Activated CD4-positive, alpha-beta memory T cell treated with anti-CD3 and anti-CD28 coated beads, Interleukin-2, amount 10 ng/mL, durations not matched to agents 7 days and 5 days (primary cell): Measurements from ENCODE around the gene CSTF1. TPM values are rescaled to one million over a fixed set of nuclear protein-coding genes. Genes with fewer than 3 reads are reported as not detected.

Source experiments
- CTCF ChIA-PET: fragments of 350-600 bp; sonication (Branson Sonifier 250); formaldehyde crosslinking; loops from one replicate; lab custom pipeline; 2021; ENCODE audit warnings: antibody characterized with exemption, inconsistent platforms; lab: Charles Lee
- POLR2A ChIA-PET: fragments of 350-600 bp; sonication (Branson Sonifier 250); formaldehyde crosslinking; loops from one replicate; lab custom pipeline; 2021; ENCODE audit warnings: antibody characterized with exemption; lab: Charles Lee
- DNase-seq: peaks from one replicate; pipeline ENCODE4 v3.0.0-alpha.2; 2020
- H3K27ac Mint-ChIP-seq: one replicate; pipeline ENCODE4 v1.8.0; 2021; ENCODE audit warnings: mild to moderate bottlenecking, mixed read lengths
- H3K27me3 Mint-ChIP-seq: one replicate; pipeline ENCODE4 v1.8.0; 2021; ENCODE audit warnings: mixed read lengths
- H3K36me3 Mint-ChIP-seq: one replicate; pipeline ENCODE4 v1.8.0; 2021; ENCODE audit warnings: low read depth, mixed read lengths
- H3K4me1 Mint-ChIP-seq: one replicate; pipeline ENCODE4 v1.8.0; 2021; ENCODE audit warnings: mixed read lengths
- H3K4me3 Mint-ChIP-seq: one replicate; pipeline ENCODE4 v1.8.0; 2021; ENCODE audit warnings: mild to moderate bottlenecking, mixed read lengths
- H3K9me3 Mint-ChIP-seq: one replicate; pipeline ENCODE4 v1.8.0; 2021; ENCODE audit warnings: mixed read lengths
- total RNA-seq, 2 experiments: library from RNA; stranded (reverse); gene quantifications; one replicate each; pipeline ENCODE4 v1.2.3, GENCODE V29; 2021

Gene CSTF1
- total RNA-seq, 2 experiments from 2014 or later, result 61.5 to 64.9 TPM

DNA sequence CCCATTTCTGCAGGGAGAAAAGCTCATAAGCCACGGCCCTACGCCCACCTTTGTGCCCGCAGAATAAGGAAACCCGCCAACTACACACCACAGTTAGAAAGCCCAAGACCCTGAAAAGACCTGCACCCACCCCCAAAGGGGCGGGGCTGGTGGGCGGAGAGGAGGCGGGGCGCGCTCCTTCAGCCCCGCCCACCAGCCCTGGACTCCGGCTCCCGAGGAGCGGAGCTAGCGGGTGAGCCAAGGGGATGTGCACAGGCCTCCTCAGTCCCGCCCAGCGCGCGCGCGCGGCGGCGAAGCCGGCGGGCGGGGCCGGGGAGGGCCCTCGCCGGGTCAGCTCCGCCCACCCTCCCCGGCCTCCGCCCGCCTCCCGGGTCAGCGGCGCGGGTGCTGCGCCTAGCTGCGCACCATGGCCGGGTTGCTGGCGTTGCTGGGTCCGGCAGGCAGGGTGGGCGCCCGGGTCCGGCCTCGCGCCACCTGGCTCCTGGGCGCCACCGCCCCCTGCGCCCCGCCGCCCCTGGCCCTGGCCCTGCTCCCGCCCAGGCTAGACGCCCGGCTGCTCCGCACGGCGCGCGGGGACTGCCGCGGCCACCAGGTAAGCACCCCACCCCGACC lies 33.7 kb upstream of the CSTF1 start, which contains the start of gene FAM210B:
Gene FAM210B, plus strand, starts transcription at position 375 of the 612 bp plus-strand sequence. Its CDS starts 32 bp downstream, at position 407.
- peak within 1 kb of the TSS; percentile 77 for H3K4me3 Mint-ChIP-seq
- ChIA-PET CTCF (interaction anchor here (0.6 to 1.9 kb wide), 6 partner anchors 14 to 190 kb away, joined by 3 to 5 read pairs (median 4); partner anchors contain the start of gene MC3R), POLR2A (interaction anchor here (0.9 to 3.4 kb wide), 5 partner anchors 10 to 38 kb away, joined by 3 to 19 read pairs (median 4); partner anchors contain the start of genes AURKA and CSTF1)
- no peaks in the 10 kb centered on the region for H3K9me3 Mint-ChIP-seq
- H3K27ac Mint-ChIP-seq, result no peak within 1 kb of the TSS
- peaks cover 5% of the 10 kb centered on the region for H3K27me3 Mint-ChIP-seq
- no peaks in the 10 kb centered on the region for H3K36me3 Mint-ChIP-seq
- peaks cover 13% of the 10 kb centered on the region for H3K4me1 Mint-ChIP-seq
- DNase-seq, result peak; percentile 85

DNA sequence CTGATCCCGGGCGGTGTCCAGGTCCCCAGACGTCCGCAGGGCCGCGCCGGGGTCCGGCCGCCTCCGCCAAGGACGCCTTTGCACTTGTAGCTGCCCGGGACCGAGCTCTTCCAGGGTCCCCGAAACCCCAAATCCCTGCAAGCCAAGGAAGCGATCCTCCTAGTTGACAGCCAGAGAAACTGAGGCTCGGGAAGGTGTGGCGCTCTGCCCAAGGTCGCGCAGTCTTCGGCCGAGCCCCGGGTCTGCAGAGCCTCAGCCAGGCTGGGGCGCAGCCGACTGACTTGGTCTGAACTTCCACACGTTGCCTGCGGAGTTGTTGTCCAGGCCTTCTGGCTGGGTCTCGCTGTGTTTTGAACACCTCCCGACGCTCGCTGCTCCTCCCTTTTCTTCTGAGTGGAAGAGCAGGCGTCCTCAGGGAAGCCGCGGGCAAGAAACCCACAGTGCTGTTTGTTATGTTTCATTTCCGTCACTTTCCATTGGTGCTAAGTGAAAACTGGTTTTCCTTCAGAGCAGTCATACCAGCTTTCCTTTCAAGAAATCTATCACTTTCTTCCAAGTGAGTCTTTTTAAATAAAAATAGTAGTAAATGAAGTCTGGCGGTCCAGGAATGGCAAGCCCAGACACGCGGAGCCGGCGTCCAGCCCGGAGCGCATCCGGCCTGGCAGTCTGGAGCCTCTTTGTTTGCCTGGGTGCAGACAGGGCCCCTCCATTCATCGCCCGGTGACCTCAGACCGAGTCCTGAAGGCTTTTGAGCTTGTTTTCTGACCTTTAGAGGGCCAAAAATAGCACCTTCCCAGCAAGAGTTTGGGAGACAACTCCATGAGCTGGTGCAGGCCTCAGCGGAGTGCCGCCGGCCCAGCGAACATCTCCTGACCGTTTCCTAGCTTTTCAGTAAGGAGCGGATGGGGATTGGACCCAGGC lies 33.0 kb upstream of the CSTF1 start:
- H3K36me3 Mint-ChIP-seq, result no peaks in the 10 kb centered on the region
- H3K4me1 Mint-ChIP-seq, result peaks cover 13% of the 10 kb centered on the region
- H3K27me3 Mint-ChIP-seq, result peaks cover 5% of the 10 kb centered on the region
- peak overlapping the region; percentile 77 for H3K4me3 Mint-ChIP-seq
- DNase-seq, result no peak
- POLR2A ChIA-PET, result interaction anchor here (0.9 to 3.4 kb wide), 7 partner anchors 9 to 110 kb away, joined by 3 to 19 read pairs (median 4); partner anchors contain the start of genes AURKA and CSTF1
- H3K27ac Mint-ChIP-seq, result no peak overlapping the region
- no peaks in the 10 kb centered on the region for H3K9me3 Mint-ChIP-seq
- CTCF ChIA-PET, result interaction anchor here (0.6 to 1.9 kb wide), 6 partner anchors 13 to 189 kb away, joined by 3 to 5 read pairs (median 4); partner anchors contain the start of gene MC3R

DNA sequence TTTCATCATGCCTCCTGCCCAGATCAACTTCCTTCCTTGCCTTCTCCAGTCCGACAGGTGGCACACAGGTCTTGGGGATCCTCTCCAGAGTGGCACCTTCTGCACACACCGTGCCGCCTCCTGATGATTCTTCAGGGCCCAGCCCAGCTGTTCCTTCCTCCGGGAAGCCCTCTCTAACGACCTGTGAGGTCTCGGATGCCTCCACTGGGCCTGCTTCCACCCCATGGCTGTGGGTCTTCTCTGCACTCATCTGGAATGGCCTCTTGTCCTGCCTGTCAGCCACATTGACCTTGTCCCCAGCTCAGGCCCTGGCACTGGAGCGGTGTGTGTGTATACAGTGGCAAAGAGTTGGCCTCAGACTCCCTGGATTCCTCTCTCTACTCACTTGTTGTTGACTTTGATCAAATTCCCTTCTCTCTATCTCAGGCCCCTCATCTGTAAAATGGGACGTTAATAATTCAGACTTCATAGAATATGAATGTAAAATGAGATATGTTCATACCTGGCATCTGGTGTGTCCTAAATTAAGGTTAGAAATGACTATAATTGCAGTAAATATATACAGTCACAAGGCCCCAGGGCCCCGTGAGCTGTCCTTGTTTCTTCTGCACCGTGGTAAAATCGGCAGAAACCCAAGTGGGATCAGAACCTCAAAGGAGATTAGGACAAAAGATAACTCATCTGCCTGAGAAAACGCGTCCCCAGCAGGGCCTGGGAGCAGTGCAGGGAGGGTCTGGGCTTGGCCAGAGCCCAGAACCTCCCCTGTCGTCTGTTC lies 32.1 kb upstream of the CSTF1 start:
- H3K4me3 Mint-ChIP-seq, result peak overlapping the region; percentile 56
- POLR2A ChIA-PET, result interaction anchor here (1.3 to 3.4 kb wide), 3 partner anchors 13 to 109 kb away, joined by 4 to 19 read pairs (median 5); partner anchors contain the start of genes AURKA and CSTF1
- no peaks in the 10 kb centered on the region for H3K9me3 Mint-ChIP-seq
- no peaks in the 10 kb centered on the region for H3K36me3 Mint-ChIP-seq
- CTCF ChIA-PET, result interaction anchor here (1.9 kb wide), 1 partner anchor 112 kb away, joined by 4 read pairs; the partner anchor contains the start of gene MC3R
- no peak for DNase-seq
- H3K4me1 Mint-ChIP-seq, result peaks cover 13% of the 10 kb centered on the region
- peaks cover 5% of the 10 kb centered on the region for H3K27me3 Mint-ChIP-seq
- H3K27ac Mint-ChIP-seq, result no peak overlapping the region

DNA sequence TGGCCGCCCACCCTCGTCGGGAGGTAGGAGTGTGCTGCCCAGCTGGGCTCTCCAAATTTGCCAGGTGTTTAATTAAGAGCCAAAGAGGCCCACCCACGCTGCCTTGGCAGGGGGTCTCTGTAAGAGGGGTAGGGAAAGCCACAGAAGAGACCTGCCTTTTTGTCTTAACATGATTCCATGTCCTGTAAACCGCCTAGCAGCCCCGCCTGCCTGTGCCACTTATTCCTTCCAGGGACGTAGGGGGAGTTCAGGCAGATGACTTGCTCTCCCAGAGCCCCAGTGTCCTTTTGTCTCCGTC lies 31.6 kb upstream of the CSTF1 start:
- Mint-ChIP-seq H3K27me3 (peaks cover 5% of the 10 kb centered on the region), H3K4me3 (peak overlapping the region; percentile 5), H3K27ac (no peak overlapping the region), H3K36me3 (no peaks in the 10 kb centered on the region), H3K9me3 (no peaks in the 10 kb centered on the region), H3K4me1 (peaks cover 13% of the 10 kb centered on the region)
- CTCF ChIA-PET, result no interaction called here
- no peak for DNase-seq
- POLR2A ChIA-PET, result interaction anchor here (1.6 kb wide), 1 partner anchor 12 kb away, joined by 5 read pairs; no protein-coding TSS in a partner anchor

DNA sequence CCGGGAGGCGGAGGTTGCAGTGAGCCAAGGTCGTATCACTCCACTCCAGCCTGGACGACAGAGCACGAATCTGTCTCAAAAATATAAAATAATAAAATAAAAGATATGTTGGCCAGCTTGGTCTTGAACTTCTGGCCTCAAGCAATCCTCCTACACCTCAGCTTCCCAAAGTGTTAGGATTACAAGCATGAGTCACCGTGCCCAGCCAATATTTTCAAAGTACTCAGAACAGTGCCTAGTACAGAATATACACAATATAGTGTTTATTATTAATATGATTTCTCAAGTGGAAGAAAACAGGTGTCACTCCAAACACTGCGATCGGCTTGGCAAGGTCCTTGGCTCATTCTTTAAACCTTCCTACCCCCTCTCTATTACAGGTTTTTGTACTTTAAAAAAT lies 30.5 kb upstream of the CSTF1 start:
- ChIA-PET CTCF (no interaction called here), POLR2A (no interaction called here)
- no peaks in the 10 kb centered on the region for H3K9me3 Mint-ChIP-seq
- no peak overlapping the region for H3K4me3 Mint-ChIP-seq
- peaks cover 5% of the 10 kb centered on the region for H3K27me3 Mint-ChIP-seq
- H3K4me1 Mint-ChIP-seq, result peaks cover 13% of the 10 kb centered on the region
- no peaks in the 10 kb centered on the region for H3K36me3 Mint-ChIP-seq
- DNase-seq, result no peak
- H3K27ac Mint-ChIP-seq, result no peak overlapping the region

DNA sequence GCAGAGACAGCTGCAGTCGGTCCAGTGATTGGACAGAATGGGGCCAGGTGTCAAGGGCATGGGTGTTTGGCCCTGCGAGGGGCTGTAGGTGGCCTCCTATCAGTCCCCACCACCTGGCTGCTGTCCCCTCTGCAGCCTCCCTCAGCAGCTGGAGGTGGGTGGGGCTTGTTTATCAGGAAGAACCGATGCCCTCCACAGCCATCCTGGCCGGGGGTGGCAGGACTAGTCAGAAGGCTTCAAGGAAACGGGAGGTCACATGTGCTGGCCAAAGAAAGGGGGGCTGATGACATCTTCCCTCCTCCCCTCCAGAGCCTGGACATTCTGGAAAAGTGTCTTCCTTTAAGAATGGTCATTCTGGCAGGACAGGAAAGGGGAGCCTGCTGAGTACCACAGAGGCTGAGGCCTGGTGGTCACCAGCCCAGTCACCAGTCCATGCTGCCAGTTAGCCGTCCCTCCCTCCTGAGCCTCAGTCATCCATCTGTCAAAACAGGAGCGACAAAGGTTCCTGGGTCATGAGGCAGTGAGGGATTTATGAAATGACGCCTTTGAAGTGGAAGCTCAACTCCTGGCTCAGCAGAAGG lies 29.5 kb upstream of the CSTF1 start:
- Mint-ChIP-seq H3K36me3 (no peaks in the 10 kb centered on the region), H3K4me3 (no peak overlapping the region)
- CTCF ChIA-PET, result no interaction called here

DNA sequence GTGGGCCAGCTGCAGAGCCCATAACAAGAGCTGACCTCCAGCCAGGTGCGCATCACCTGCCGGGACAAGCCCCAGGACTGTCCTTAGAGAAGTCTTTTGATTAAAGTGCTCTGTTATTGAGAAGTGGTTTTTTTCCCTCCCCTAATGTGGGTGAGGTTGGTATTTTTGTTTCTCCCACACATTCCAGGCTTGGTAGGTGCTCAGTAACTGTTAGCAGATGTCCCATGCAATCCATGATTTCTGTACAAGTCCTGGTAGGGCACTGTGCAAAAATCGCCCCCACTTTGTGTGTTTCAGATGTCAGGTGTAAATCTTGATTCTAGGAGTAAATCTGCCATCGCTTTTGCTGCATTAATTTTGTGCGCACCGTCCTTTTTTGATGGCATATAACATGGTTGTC lies 29.0 kb upstream of the CSTF1 start:
- CTCF ChIA-PET, result no interaction called here
- POLR2A ChIA-PET, result no interaction called here
- Mint-ChIP-seq H3K4me1 (peaks cover 9% of the 10 kb centered on the region), H3K27ac (no peak overlapping the region), H3K36me3 (peaks cover 5% of the 10 kb centered on the region), H3K4me3 (no peak overlapping the region), H3K27me3 (no peaks in the 10 kb centered on the region), H3K9me3 (no peaks in the 10 kb centered on the region)
- no peak for DNase-seq

More for the DNA sequence above, 29.5 kb upstream of the CSTF1 start:
- Mint-ChIP-seq H3K9me3 (no peaks in the 10 kb centered on the region), H3K27ac (no peak overlapping the region), H3K4me1 (peaks cover 13% of the 10 kb centered on the region), H3K27me3 (peaks cover 3% of the 10 kb centered on the region)
- POLR2A ChIA-PET, result no interaction called here
- no peak for DNase-seq

DNA sequence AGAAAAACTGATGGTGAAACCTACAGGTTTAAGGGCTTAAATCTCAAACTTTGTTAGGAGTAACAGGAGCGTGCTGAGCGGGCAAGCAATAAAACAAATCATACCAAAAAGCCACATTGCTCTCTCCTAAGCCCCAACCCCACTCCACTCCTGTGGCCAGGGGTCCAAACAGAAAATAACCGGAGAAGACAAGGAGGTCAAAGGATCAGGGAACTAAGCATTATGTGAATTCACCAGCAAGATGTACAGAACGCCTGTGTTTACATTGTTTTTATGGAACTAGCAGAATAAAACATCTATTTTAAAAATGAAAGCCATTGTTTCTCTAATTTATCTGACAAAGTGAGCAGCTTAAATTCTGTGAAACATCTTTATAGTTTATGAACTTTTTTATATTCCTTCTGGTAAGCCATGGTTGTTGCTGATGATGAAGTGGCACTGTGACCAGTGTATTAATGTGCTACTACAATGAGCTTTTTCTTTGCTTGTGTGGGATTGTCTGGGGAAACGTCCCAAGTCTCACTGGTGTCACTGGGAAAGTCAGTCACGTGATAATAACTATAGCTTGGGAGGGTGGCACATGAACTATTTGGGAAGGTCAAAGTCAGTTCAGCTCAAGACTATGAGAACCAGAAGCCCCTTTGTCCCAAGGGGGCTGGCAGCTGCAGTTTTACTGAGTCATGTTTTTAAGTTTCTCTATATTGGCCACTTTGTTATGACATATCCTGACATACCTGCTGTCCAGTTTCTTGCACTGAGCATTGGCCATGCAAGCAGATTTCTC lies 23.9 kb upstream of the CSTF1 start:
- ChIA-PET CTCF (no interaction called here), POLR2A (interaction anchor here (1.1 to 1.6 kb wide), 3 partner anchors 9 to 24 kb away, joined by 3 to 5 read pairs (median 4); partner anchors contain the start of genes AURKA, CSTF1 and FAM210B)
- Mint-ChIP-seq H3K36me3 (peaks cover 49% of the 10 kb centered on the region), H3K9me3 (no peaks in the 10 kb centered on the region), H3K4me1 (peaks cover 10% of the 10 kb centered on the region), H3K4me3 (no peak overlapping the region), H3K27ac (no peak overlapping the region), H3K27me3 (no peaks in the 10 kb centered on the region)
- no peak for DNase-seq

DNA sequence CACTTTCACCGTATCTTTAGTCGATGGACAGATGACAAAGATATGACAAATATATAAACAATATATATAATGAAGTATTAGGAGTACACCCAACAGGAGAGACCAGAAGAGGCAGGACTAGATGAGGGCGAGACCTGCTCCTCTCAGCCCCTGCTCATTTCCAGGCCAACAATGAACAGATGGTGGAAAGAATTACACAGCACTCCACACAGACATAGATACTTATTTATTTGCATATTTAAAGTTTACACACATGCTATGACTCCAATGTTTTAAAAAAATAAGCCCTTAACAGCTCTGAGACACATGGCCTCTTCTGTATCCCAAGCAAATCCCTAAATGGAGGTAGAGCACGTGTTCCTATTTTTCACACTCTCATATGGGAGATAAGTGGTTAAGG lies 23.3 kb upstream of the CSTF1 start:
- CTCF ChIA-PET, result no interaction called here
- H3K9me3 Mint-ChIP-seq, result no peaks in the 10 kb centered on the region
- no peak overlapping the region for H3K27ac Mint-ChIP-seq
- no peak overlapping the region for H3K4me3 Mint-ChIP-seq
- POLR2A ChIA-PET, result interaction anchor here (1.3 to 1.6 kb wide), 2 partner anchors 10 to 23 kb away, joined by 4 to 5 read pairs; partner anchors contain the start of genes AURKA, CSTF1 and FAM210B
- peaks cover 54% of the 10 kb centered on the region for H3K36me3 Mint-ChIP-seq
- H3K27me3 Mint-ChIP-seq, result no peaks in the 10 kb centered on the region
- DNase-seq, result no peak
- peaks cover 16% of the 10 kb centered on the region for H3K4me1 Mint-ChIP-seq

DNA sequence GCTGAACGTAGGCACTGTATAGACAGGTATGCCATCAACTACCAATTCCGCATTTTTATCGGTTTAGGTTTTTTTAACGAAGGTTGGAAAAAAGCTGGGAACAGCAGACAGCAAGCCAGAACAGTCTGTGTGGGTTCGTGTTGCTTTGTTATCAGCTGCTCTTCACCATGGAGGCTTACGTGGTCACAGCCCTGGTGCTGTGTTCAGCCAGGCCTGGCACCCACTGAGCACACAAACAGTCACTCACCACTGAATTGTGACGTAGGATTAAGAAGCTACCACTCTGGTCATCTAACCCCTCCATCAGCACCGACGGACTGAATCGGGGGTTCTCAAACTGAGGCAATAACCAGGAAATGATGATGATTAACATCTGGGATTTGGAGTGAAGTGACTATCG lies 20.5 kb upstream of the CSTF1 start:
- Mint-ChIP-seq H3K9me3 (no peaks in the 10 kb centered on the region), H3K4me1 (peaks cover 32% of the 10 kb centered on the region), H3K27me3 (no peaks in the 10 kb centered on the region), H3K27ac (no peak overlapping the region), H3K4me3 (no peak overlapping the region), H3K36me3 (peaks cover 73% of the 10 kb centered on the region)
- ChIA-PET POLR2A (interaction anchor here (1.6 to 3.8 kb wide), 3 partner anchors 11 to 21 kb away, joined by 5 to 15 read pairs (median 11); partner anchors contain the start of genes AURKA and CSTF1), CTCF (no interaction called here)
- DNase-seq, result no peak

DNA sequence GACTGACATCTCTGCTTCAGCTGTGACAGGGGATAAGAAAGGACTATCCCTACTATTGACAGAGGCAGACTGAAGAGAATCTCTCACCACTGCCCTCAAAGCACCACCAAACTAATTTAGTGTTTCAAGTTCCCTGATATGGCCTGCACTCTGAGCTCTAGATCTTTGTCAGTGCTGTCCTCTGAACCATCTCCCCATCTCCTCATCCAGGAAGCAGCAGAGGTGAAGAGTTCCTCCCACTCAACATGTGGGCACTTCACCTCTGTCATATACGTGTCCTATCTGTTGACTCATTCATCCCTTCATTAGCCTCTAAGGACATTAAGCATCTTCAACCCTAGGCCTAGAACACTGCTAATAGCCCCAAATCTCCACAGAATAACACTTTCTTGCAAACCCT lies 19.6 kb upstream of the CSTF1 start:
- Mint-ChIP-seq H3K4me3 (no peak overlapping the region), H3K27ac (peak overlapping the region; percentile 38), H3K4me1 (peaks cover 35% of the 10 kb centered on the region), H3K36me3 (peaks cover 80% of the 10 kb centered on the region), H3K9me3 (no peaks in the 10 kb centered on the region), H3K27me3 (no peaks in the 10 kb centered on the region)
- POLR2A ChIA-PET, result interaction anchor here (1.6 to 3.8 kb wide), 3 partner anchors 10 to 20 kb away, joined by 5 to 15 read pairs (median 11); partner anchors contain the start of genes AURKA and CSTF1
- DNase-seq, result no peak
- CTCF ChIA-PET, result interaction anchor here (0.7 to 1.0 kb wide), 2 partner anchors 14 to 18 kb away, joined by 3 to 4 read pairs; partner anchors contain the start of gene FAM210B
